Erythroblast (primary cell): ENCODE measurements around the gene NACA.

ENCODE experiments used
- GATA1 ChIP-seq: IDR thresholded peaks from 2 replicates; pipeline ENCODE4 v1.6.1; 2011; ENCODE audit warnings: low read depth, mild to moderate bottlenecking, control low read depth, low read length, moderate library complexity
- POLR2A ChIP-seq: IDR thresholded peaks from 2 replicates; pipeline ENCODE4 v1.6.1; 2011; ENCODE audit warnings: mild to moderate bottlenecking, low read length

GRCh38 chr12:56751712-56752598, 26.9 kb upstream of the NACA start, which contains the start of gene PRIM1:
- TF ChIP-seq POLR2A (peak; percentile 89), GATA1 (no peak)
